K562 (cell line): Measurements from ENCODE around the gene SPACA9.

Experiments used
- EP300 ChIP-seq: IDR thresholded peaks from 2 replicates; pipeline ENCODE4 v1.6.1; 2012; ENCODE audit warnings: low read length, improper control_type of control experiment
- ETV6 ChIP-seq, 3 experiments: fragments of 150-350 bp in 1 of 3; sonication (generic) in 1 of 3; formaldehyde crosslinking in 1 of 3; IDR thresholded peaks; 2 replicates each; pipeline versions ENCODE4 v1.6.1 to v1.8.0; 2014 to 2022; ENCODE audit warnings: borderline replicate concordance in 2 of 3, low read depth in 2 of 3, antibody characterized with exemption in 1 of 3, low read length in 1 of 3, mild to moderate bottlenecking in 1 of 3, missing genetic modification reagents in 1 of 3
- EZH2 ChIP-seq: IDR thresholded peaks from 2 replicates; pipeline ENCODE4 v1.6.1; 2012; ENCODE audit warnings: low read depth, mild to moderate bottlenecking, inconsistent platforms, low read length, borderline replicate concordance
- GABPB1 ChIP-seq: sonication (generic); formaldehyde crosslinking; IDR thresholded peaks from 2 replicates; pipeline ENCODE4 v1.8.0; 2022; ENCODE audit warnings: mild to moderate bottlenecking, missing genetic modification reagents
- PBX2 ChIP-seq, 2 experiments: IDR thresholded peaks in 1 of 2; conservative IDR thresholded peaks in 1 of 2; 2 replicates each; pipeline ENCODE4 v1.6.1; 2016; ENCODE audit warnings: low read depth in 2 of 2, mild to moderate bottlenecking in 1 of 2, missing compliant biosample characterization in 1 of 2, missing genetic modification characterization in 1 of 2, moderate library complexity in 1 of 2
- POLR2A ChIP-seq: fragments of 450-650 bp; conservative IDR thresholded peaks from 2 replicates; pipeline ENCODE4 v1.6.1; 2016
- SETDB1 ChIP-seq: IDR thresholded peaks from one replicate; pipeline ENCODE4 v1.6.1; 2012; ENCODE audit warnings: low read length, control low read depth, inconsistent platforms
- ZBTB11 ChIP-seq, 3 experiments: fragments of 200-800 bp in 1 of 3; fragments of 250-450 bp in 1 of 3; fragments of 450-650 bp in 1 of 3; sonication (Bioruptor Pico) in 1 of 3; sonication (Bioruptor generic) in 1 of 3; formaldehyde crosslinking in 1 of 3; IDR thresholded peaks; 2 replicates each; pipeline versions ENCODE4 v1.6.1 to v1.8.0; 2016 to 2022; ENCODE audit warnings: mild to moderate bottlenecking in 2 of 3, missing genetic modification characterization in 2 of 3, missing compliant biosample characterization in 1 of 3, moderate library complexity in 1 of 3
- TF ChIP-seq, protein P1 (sequence below), 3 experiments: IDR thresholded peaks in 2 of 3; conservative IDR thresholded peaks in 1 of 3; 2 replicates each; pipeline ENCODE4 v1.5.1; 2011 to 2012; ENCODE audit warnings: low read length in 3 of 3, mild to moderate bottlenecking in 3 of 3, control low read depth in 2 of 3, improper control_type of control experiment in 1 of 3, inconsistent platforms in 1 of 3, low read depth in 1 of 3, mixed read lengths in 1 of 3, moderate library complexity in 1 of 3; ENCODE audit not compliant: insufficient read depth in 2 of 3

- TF ChIP-seq, protein P1, sequence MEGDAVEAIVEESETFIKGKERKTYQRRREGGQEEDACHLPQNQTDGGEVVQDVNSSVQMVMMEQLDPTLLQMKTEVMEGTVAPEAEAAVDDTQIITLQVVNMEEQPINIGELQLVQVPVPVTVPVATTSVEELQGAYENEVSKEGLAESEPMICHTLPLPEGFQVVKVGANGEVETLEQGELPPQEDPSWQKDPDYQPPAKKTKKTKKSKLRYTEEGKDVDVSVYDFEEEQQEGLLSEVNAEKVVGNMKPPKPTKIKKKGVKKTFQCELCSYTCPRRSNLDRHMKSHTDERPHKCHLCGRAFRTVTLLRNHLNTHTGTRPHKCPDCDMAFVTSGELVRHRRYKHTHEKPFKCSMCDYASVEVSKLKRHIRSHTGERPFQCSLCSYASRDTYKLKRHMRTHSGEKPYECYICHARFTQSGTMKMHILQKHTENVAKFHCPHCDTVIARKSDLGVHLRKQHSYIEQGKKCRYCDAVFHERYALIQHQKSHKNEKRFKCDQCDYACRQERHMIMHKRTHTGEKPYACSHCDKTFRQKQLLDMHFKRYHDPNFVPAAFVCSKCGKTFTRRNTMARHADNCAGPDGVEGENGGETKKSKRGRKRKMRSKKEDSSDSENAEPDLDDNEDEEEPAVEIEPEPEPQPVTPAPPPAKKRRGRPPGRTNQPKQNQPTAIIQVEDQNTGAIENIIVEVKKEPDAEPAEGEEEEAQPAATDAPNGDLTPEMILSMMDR (IDR thresholded peaks at IDR 0.05 in 2 of 3, conservative IDR thresholded peaks at IDR 0.05 in 1 of 3; ENCODE audit: insufficient read depth in 2 of 3, low read depth in 1 of 3, low read length in 3 of 3), result no peak
- no peak for TF ChIP-seq ETV6 (IDR thresholded peaks at IDR 0.05; ENCODE audit: borderline replicate concordance in 1 of 2, low read depth in 2 of 2, low read length in 1 of 2)
- TF ChIP-seq ETV6 (CRISPR knock-in tag; IDR thresholded peaks at IDR 0.05; ENCODE audit: borderline replicate concordance), result no peak
- TF ChIP-seq PBX2 (CRISPR knock-in tag; IDR thresholded peaks at IDR 0.05; ENCODE audit: low read depth), result no peak
- no peak for TF ChIP-seq PBX2 (tag; conservative IDR thresholded peaks at IDR 0.05; ENCODE audit: low read depth)
- no peak for TF ChIP-seq EZH2
- TF ChIP-seq POLR2A, result no peak
- no peak for TF ChIP-seq ZBTB11 (CRISPR knock-in tag; IDR thresholded peaks at IDR 0.05)
- TF ChIP-seq SETDB1, result no peak
- no peak for TF ChIP-seq EP300
- TF ChIP-seq GABPB1 (CRISPR knock-in tag), result no peak
Observed at GRCh38 chr9:132857031-132857430, 21.7 kb upstream of the SPACA9 start.
